HEK293 (cell line): ENCODE data around the gene GPR146.
"Not testable (repeated sequence)": the region's sequence is repeated elsewhere in the genome, so short reads cannot be mapped to it uniquely, and the experiment has no call there.

ENCODE experiments used
- TCF7L2 ChIP-seq: IDR thresholded peaks from 2 replicates; pipeline ENCODE4 v1.6.1; 2011; ENCODE audit warnings: low read depth, mild to moderate bottlenecking, inconsistent platforms, low read length, moderate library complexity, borderline replicate concordance
- YY1 ChIP-seq: fragments of 450-650 bp; formaldehyde crosslinking; IDR thresholded peaks from 2 replicates; pipeline ENCODE4 v1.5.1; 2018; ENCODE audit warnings: missing biosample characterization, missing genetic modification characterization
- ZNF157 ChIP-seq: fragments of 450-650 bp; formaldehyde crosslinking; IDR thresholded peaks from 2 replicates; pipeline ENCODE4 v1.5.1; 2016; ENCODE audit warnings: missing biosample characterization, missing genetic modification characterization
- ZNF184 ChIP-seq: fragments of 450-650 bp; IDR thresholded peaks from 2 replicates; pipeline ENCODE4 v1.5.1; 2018; ENCODE audit warnings: missing biosample characterization, mild to moderate bottlenecking, missing genetic modification characterization
- ZNF302 ChIP-seq: fragments of 450-650 bp; formaldehyde crosslinking; IDR thresholded peaks from 2 replicates; pipeline ENCODE4 v1.5.1; 2016; ENCODE audit warnings: missing biosample characterization, missing genetic modification characterization, low read depth
- ZNF324 ChIP-seq: fragments of 450-650 bp; formaldehyde crosslinking; IDR thresholded peaks from 2 replicates; pipeline ENCODE4 v1.5.1; 2016; ENCODE audit warnings: missing biosample characterization, missing genetic modification characterization
- ZNF423 ChIP-seq: fragments of 450-650 bp; formaldehyde crosslinking; IDR thresholded peaks from 2 replicates; pipeline ENCODE4 v1.5.1; 2016; ENCODE audit warnings: missing biosample characterization, missing genetic modification characterization
- ZNF670 ChIP-seq: fragments of 450-650 bp; formaldehyde crosslinking; IDR thresholded peaks from 2 replicates; pipeline ENCODE4 v1.5.1; 2016; ENCODE audit warnings: missing biosample characterization, missing genetic modification characterization, low read depth
- ZNF768 ChIP-seq: fragments of 450-650 bp; formaldehyde crosslinking; IDR thresholded peaks from 2 replicates; pipeline ENCODE4 v1.5.1; 2018; ENCODE audit warnings: missing biosample characterization, mild to moderate bottlenecking, missing genetic modification characterization
- TF ChIP-seq, protein P1 (sequence below): fragments of 450-650 bp; formaldehyde crosslinking; IDR thresholded peaks from 2 replicates; pipeline ENCODE4 v1.5.1; 2016; ENCODE audit warnings: missing biosample characterization, missing genetic modification characterization
- TF ChIP-seq, protein P2 (sequence below): fragments of 450-650 bp; formaldehyde crosslinking; IDR thresholded peaks from 2 replicates; pipeline ENCODE4 v1.5.1; 2016; ENCODE audit warnings: missing biosample characterization, missing genetic modification characterization
- TF ChIP-seq, protein P3 (sequence below): fragments of 450-650 bp; formaldehyde crosslinking; IDR thresholded peaks from 2 replicates; pipeline ENCODE4 v1.5.1; 2017; ENCODE audit warnings: missing biosample characterization, missing genetic modification characterization

DNA sequence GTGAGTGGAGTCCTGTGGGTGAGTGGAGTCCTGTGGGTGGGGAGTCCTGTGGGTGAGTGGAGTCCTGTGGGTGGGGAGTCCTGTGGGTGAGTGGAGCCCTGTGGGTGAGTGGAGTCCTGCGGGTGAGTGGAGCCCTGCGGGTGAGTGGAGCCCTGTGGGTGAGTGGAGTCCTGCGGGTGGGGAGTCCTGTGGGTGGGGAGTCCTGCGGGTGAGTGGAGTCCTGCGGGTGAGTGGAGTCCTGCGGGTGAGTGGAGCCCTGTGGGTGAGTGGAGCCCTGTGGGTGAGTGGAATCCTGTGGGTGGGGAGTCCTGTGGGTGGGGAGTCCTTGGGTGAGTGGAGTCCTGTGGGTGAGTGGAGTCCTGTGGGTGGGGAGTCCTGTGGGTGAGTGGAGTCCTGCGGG is 41.9 kb upstream of the GPR146 start:
- TF ChIP-seq, protein P1, sequence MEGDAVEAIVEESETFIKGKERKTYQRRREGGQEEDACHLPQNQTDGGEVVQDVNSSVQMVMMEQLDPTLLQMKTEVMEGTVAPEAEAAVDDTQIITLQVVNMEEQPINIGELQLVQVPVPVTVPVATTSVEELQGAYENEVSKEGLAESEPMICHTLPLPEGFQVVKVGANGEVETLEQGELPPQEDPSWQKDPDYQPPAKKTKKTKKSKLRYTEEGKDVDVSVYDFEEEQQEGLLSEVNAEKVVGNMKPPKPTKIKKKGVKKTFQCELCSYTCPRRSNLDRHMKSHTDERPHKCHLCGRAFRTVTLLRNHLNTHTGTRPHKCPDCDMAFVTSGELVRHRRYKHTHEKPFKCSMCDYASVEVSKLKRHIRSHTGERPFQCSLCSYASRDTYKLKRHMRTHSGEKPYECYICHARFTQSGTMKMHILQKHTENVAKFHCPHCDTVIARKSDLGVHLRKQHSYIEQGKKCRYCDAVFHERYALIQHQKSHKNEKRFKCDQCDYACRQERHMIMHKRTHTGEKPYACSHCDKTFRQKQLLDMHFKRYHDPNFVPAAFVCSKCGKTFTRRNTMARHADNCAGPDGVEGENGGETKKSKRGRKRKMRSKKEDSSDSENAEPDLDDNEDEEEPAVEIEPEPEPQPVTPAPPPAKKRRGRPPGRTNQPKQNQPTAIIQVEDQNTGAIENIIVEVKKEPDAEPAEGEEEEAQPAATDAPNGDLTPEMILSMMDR, result not testable (repeated sequence)
- TF ChIP-seq ZNF324 (tag by site-specific recombination); ZNF184 (tag by site-specific recombination); TCF7L2; ZNF157 (tag by site-specific recombination); ZNF302 (tag by site-specific recombination); ZNF768 (tag by site-specific recombination); ZNF423 (tag by site-specific recombination); YY1 (tag by site-specific recombination); ZNF670: not testable (repeated sequence)
- TF ChIP-seq, protein P2, sequence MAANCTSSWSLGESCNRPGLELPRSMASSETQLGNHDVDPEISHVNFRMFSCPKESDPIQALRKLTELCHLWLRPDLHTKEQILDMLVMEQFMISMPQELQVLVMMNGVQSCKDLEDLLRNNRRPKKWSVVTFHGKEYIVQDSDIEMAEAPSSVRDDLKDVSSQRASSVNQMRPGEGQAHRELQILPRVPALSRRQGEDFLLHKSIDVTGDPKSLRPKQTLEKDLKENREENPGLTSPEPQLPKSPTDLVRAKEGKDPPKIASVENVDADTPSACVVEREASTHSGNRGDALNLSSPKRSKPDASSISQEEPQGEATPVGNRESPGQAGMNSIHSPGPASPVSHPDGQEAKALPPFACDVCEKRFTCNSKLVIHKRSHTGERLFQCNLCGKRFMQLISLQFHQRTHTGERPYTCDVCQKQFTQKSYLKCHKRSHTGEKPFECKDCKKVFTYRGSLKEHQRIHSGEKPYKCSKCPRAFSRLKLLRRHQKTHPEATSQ (tag by site-specific recombination), result not testable (repeated sequence)
- TF ChIP-seq, protein P3, sequence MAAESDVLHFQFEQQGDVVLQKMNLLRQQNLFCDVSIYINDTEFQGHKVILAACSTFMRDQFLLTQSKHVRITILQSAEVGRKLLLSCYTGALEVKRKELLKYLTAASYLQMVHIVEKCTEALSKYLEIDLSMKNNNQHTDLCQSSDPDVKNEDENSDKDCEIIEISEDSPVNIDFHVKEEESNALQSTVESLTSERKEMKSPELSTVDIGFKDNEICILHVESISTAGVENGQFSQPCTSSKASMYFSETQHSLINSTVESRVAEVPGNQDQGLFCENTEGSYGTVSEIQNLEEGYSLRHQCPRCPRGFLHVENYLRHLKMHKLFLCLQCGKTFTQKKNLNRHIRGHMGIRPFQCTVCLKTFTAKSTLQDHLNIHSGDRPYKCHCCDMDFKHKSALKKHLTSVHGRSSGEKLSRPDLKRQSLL, result not testable (repeated sequence)
